HG02610 (cell line): ENCODE data around the gene PLPPR3.

Source experiments
- ATAC-seq: cut with Tn5 transposase; IDR thresholded peaks from one replicate; pipeline ENCODE4 v1.9.1; 2021; ENCODE audit warnings: mild to moderate bottlenecking, moderate library complexity; ENCODE audit not compliant: unreplicated experiment

PLPPR3 gene

GRCh38 chr19:821825-822503 is at the start of gene PLPPR3:
TSS of gene PLPPR3 (minus strand) at chr19:821955. CDS start at chr19:821559, 396 bp downstream.
- no peak for ATAC-seq

- ATAC-seq: no peak
These were observed 49.2 kb upstream of the PLPPR3 start for GRCh38 chr19:870963-871401.

- no peak for ATAC-seq
These were observed 48.6 kb upstream of the PLPPR3 start for GRCh38 chr19:870314-870713.

- ATAC-seq: no peak
These were observed 47.8 kb upstream of the PLPPR3 start for GRCh38 chr19:869245-870177.

GRCh38 chr19:868458-869244 is 46.9 kb upstream of the PLPPR3 start:
- no peak for ATAC-seq

GRCh38 chr19:867855-868457 is 46.2 kb upstream of the PLPPR3 start:
- ATAC-seq: no peak

GRCh38 chr19:867301-867793 is 45.6 kb upstream of the PLPPR3 start:
- no peak for ATAC-seq

- no peak for ATAC-seq
These were observed 45.1 kb upstream of the PLPPR3 start for GRCh38 chr19:866769-867300.

- ATAC-seq: no peak
These were observed 41.5 kb upstream of the PLPPR3 start for GRCh38 chr19:863315-863620.

GRCh38 chr19:862581-863314 is 41.0 kb upstream of the PLPPR3 start:
- no peak for ATAC-seq

- no peak for ATAC-seq
These were observed 40.2 kb upstream of the PLPPR3 start for GRCh38 chr19:861756-862580.

GRCh38 chr19:861141-861755 is 39.5 kb upstream of the PLPPR3 start:
- no peak for ATAC-seq

GRCh38 chr19:858868-859843 is 37.4 kb upstream of the PLPPR3 start, which contains the start of gene CFD:
TSS of gene CFD (plus strand) at chr19:859664. CDS start at chr19:859690, 26 bp downstream.
- ATAC-seq: no peak

GRCh38 chr19:858284-858683 is 36.5 kb upstream of the PLPPR3 start:
- no peak for ATAC-seq

- ATAC-seq: no peak
These were observed 33.9 kb upstream of the PLPPR3 start for GRCh38 chr19:855566-856120.

- ATAC-seq: no peak
These were observed 33.4 kb upstream of the PLPPR3 start for GRCh38 chr19:855142-855541.

GRCh38 chr19:854549-854948 is 32.8 kb upstream of the PLPPR3 start:
- ATAC-seq: no peak
